ENCODE measurements around the gene PLN.

DNA sequence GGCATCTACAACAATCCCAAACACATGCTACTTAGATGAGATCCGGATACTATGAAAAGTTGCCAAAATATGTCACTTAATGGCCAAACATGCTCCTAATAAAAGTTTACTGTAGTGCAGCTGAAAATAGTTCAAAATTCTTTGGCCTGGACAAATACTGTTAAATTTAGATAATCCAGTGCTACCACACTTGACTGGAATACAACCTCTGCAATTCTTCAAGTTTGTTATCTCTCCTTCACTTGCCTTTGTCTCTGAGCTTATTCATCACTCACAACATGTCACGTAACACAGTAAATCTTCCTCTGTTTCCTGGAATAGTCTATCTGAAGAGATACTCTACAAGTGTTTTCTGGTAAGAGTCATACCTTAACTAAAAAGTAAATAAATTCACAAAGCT lies 10.5 kb upstream of the PLN start:
- TF ChIP-seq, protein P1, sequence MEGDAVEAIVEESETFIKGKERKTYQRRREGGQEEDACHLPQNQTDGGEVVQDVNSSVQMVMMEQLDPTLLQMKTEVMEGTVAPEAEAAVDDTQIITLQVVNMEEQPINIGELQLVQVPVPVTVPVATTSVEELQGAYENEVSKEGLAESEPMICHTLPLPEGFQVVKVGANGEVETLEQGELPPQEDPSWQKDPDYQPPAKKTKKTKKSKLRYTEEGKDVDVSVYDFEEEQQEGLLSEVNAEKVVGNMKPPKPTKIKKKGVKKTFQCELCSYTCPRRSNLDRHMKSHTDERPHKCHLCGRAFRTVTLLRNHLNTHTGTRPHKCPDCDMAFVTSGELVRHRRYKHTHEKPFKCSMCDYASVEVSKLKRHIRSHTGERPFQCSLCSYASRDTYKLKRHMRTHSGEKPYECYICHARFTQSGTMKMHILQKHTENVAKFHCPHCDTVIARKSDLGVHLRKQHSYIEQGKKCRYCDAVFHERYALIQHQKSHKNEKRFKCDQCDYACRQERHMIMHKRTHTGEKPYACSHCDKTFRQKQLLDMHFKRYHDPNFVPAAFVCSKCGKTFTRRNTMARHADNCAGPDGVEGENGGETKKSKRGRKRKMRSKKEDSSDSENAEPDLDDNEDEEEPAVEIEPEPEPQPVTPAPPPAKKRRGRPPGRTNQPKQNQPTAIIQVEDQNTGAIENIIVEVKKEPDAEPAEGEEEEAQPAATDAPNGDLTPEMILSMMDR (IDR thresholded peaks at IDR 0.05): no peak
- TF ChIP-seq POLR2A (IDR thresholded peaks at IDR 0.05): no peak
